Measurements from ENCODE around the gene DEPDC5.

- TF ChIP-seq TCF12 (IDR thresholded peaks at IDR 0.05; ENCODE audit: low read depth, low read length) (no peak), ZNF274 (IDR thresholded peaks at IDR 0.05; ENCODE audit: borderline replicate concordance, extremely low read depth, low read length) (no peak), CTCF (IDR thresholded peaks at IDR 0.05; ENCODE audit: control extremely low read depth in 1 of 3, insufficient read depth in 1 of 3, low read depth in 1 of 3, low read length in 3 of 3) (no peak)
Observed at GRCh38 chr22:31943206-31943977, 189.6 kb downstream of the DEPDC5 start.
